ENCODE data around the gene OR52W1. TPM values are rescaled to one million over a fixed set of nuclear protein-coding genes. Genes with fewer than 3 reads are reported as not detected.

OR52W1 gene
- total RNA-seq, 4 donors from 2014 or later, result not detected

DNA sequence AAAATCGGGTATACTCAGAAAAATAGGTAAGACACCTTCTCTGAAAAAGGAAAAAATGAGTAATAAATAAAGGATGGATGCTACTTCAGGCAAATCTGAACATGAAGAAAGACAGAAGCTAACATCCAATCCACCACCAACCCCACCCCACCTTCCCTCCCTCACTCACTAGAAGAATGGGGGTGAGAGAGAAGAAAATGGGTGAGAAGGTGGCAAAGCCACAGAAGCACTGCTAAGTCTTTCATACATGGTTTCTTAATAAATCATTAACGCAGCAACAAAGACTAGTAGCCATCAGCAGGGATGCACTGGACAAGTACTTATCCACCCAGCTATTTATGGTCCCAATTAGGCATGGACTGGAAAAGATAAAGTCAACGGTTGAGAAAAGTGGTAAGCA, 29.5 kb downstream of the OR52W1 start:
- no peak for TF ChIP-seq CTCF (IDR thresholded peaks at IDR 0.05)
- no peak for TF ChIP-seq POLR2A (IDR thresholded peaks at IDR 0.05)
- WGBS, 2 donors, result 49 to 57% methylated on average over 3 of the region's 3 CpGs
- no peak for DNase-seq (ENCODE audit: low spot score in 2 of 2)
- intact Hi-C loops (cut with DNase I; ENCODE audit: low total_unique reads), result no loop called here
- no peak overlapping the region for H3K4me3 ChIP-seq (ENCODE audit: low read depth, poor library complexity, severe bottlenecking)

- intact Hi-C loops (cut with DNase I; ENCODE audit: low total_unique reads), result no loop called here
- H3K4me3 ChIP-seq (ENCODE audit: low read depth, poor library complexity, severe bottlenecking), result no peak overlapping the region
- no peak for DNase-seq (ENCODE audit: low spot score in 2 of 2)
- TF ChIP-seq CTCF (IDR thresholded peaks at IDR 0.05), result no peak
- TF ChIP-seq POLR2A (IDR thresholded peaks at IDR 0.05), result no peak
- 65 to 70% methylated on average over 2 of the region's 2 CpGs for WGBS, 2 donors
Measured at GRCh38 chr11:6229911-6230310, 30.9 kb downstream of the OR52W1 start.

- intact Hi-C loops (cut with DNase I; ENCODE audit: low total_unique reads), result no loop called here
- no peak for DNase-seq (ENCODE audit: low spot score in 2 of 2)
- H3K4me3 ChIP-seq (ENCODE audit: low read depth, poor library complexity, severe bottlenecking), result no peak overlapping the region
- TF ChIP-seq POLR2A (IDR thresholded peaks at IDR 0.05) (no peak), CTCF (IDR thresholded peaks at IDR 0.05) (no peak)
Measured at GRCh38 chr11:6232899-6233298, 33.9 kb downstream of the OR52W1 start.

DNA sequence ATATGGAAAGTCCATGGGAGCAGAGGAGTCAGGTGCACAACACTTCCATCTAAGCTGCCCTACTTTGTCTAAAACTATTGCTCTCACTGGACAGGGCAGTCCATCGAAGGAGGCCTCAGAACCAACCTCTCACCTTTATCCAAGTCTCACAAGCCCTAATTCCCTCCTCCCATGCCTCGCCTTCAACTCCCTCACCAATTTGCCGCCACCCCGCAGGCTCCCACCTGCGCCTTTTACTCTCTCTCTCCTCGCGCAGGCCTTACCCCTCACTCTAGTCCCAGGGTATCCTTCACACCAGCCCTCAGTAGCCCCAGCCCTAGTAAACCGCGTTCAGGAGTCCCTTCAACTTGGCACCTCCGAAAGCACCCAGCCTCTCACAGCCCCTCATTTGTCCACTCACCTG, 35.0 kb downstream of the OR52W1 start:
- DNase-seq (ENCODE audit: low spot score in 2 of 2), result no peak
- TF ChIP-seq POLR2A (IDR thresholded peaks at IDR 0.05), result no peak
- no peak for TF ChIP-seq CTCF (IDR thresholded peaks at IDR 0.05)
- H3K4me3 ChIP-seq (ENCODE audit: low read depth, poor library complexity, severe bottlenecking), result peak overlapping the region; percentile 62
- 1 to 3% methylated on average over 10 of the region's 10 CpGs for WGBS, 2 donors
- intact Hi-C loops (cut with DNase I; ENCODE audit: low total_unique reads), result no loop called here

- DNase-seq (ENCODE audit: low spot score in 2 of 2), result peak; percentile 100
- WGBS, 2 donors, result 0 to 1% methylated on average over 40 to 61 of the region's 62 CpGs
- no peak for TF ChIP-seq POLR2A (IDR thresholded peaks at IDR 0.05)
- no peak for TF ChIP-seq CTCF (IDR thresholded peaks at IDR 0.05)
- peak within 1 kb of the TSS; percentile 62 for H3K4me3 ChIP-seq (ENCODE audit: low read depth, poor library complexity, severe bottlenecking)
- intact Hi-C loops (cut with DNase I; ENCODE audit: low total_unique reads), result no loop called here
Measured at GRCh38 chr11:6234387-6235107, 35.5 kb downstream of the OR52W1 start, which contains the start of gene FHIP1B. TSS of gene FHIP1B (minus strand) at chr11:6234636. CDS start at chr11:6224516, 10,120 bp downstream.

GRCh38 chr11:6237266-6237665, 38.2 kb downstream of the OR52W1 start:
- intact Hi-C loops (cut with DNase I; ENCODE audit: low total_unique reads), result no loop called here
- WGBS, 2 donors, result 81 to 82% methylated on average over 4 of the region's 4 CpGs
- DNase-seq (ENCODE audit: low spot score in 2 of 2), result no peak
- H3K4me3 ChIP-seq (ENCODE audit: low read depth, poor library complexity, severe bottlenecking), result no peak overlapping the region
- TF ChIP-seq POLR2A (IDR thresholded peaks at IDR 0.05) (no peak), CTCF (IDR thresholded peaks at IDR 0.05) (no peak)

Measured in lower leg skin (tissue), 4 donors.